Sigmoid colon (tissue), 7 donors: Measurements from ENCODE around the gene ZC3H13. TPM values are rescaled to one million over a fixed set of nuclear protein-coding genes. Genes with fewer than 3 reads are reported as not detected.

Experiments used
- DNase-seq: peaks from one replicate; pipeline ENCODE4 v3.0.0-alpha.2; 2019
- H3K27ac ChIP-seq, 4 donors: fragments of 200-600 bp; sonication (generic); one replicate each; pipeline ENCODE4 v1.5.1; 2016 to 2019; ENCODE audit warnings: mild to moderate bottlenecking in 1 of 4
- H3K27me3 ChIP-seq, 3 donors: fragments of 200-600 bp; sonication (generic); one replicate each; pipeline ENCODE4 v1.5.1; 2019; ENCODE audit warnings: mild to moderate bottlenecking in 1 of 3
- H3K36me3 ChIP-seq, 4 donors: fragments of 200-600 bp; sonication (generic); one replicate each; pipeline ENCODE4 v1.5.1; 2016 to 2019
- H3K4me1 ChIP-seq, 4 donors: fragments of 200-600 bp; sonication (generic); one replicate each; pipeline ENCODE4 v1.5.1; 2017 to 2019
- H3K4me3 ChIP-seq, 4 donors: fragments of 200-600 bp; sonication (generic); one replicate each; pipeline ENCODE4 v1.5.1; 2017 to 2019; ENCODE audit warnings: mild to moderate bottlenecking in 2 of 4, moderate library complexity in 1 of 4
- H3K9me3 ChIP-seq, 4 donors: fragments of 200-600 bp in 3 of 4; sonication (generic) in 3 of 4; one replicate each; pipeline versions ENCODE4 v1.5.1 to v1.6.1; 2013 to 2019
- CTCF ChIP-seq, 4 experiments: fragments of 450-650 bp in 3 of 4; fragments of 200-600 bp in 1 of 4; IDR thresholded peaks; one replicate each; pipeline ENCODE4 v1.5.1; 2016 to 2019; ENCODE audit warnings: antibody characterized with exemption in 4 of 4, mild to moderate bottlenecking in 3 of 4, moderate library complexity in 2 of 4
- EP300 ChIP-seq, 4 donors: sonication (generic); formaldehyde crosslinking; IDR thresholded peaks; one replicate each; pipeline ENCODE4 v1.6.1; 2017; ENCODE audit warnings: antibody characterized with exemption in 4 of 4
- POLR2A ChIP-seq, 2 donors: fragments of 450-650 bp; IDR thresholded peaks; one replicate each; pipeline ENCODE4 v1.6.1; 2016; ENCODE audit warnings: antibody characterized with exemption in 2 of 2, mild to moderate bottlenecking in 2 of 2, moderate library complexity in 2 of 2
- POLR2AphosphoS5 ChIP-seq, 4 donors: sonication (generic); formaldehyde crosslinking; IDR thresholded peaks; one replicate each; pipeline ENCODE4 v1.6.1; 2017; ENCODE audit warnings: antibody characterized with exemption in 4 of 4
- WGBS, 2 donors: extraction: QIAGEN DNeasy Blood & Tissue Kit; methylation state at CpG; one replicate each; pipeline ENCODE4 v1.1.7; 2013; 5-methylcytosine and 5-hydroxymethylcytosine counted together
- intact Hi-C: fragments of 100-400 bp; cut with DNase I; formaldehyde crosslinking; loops from one replicate; pipeline ENCODE4 v1.15.1; 2023
- polyA plus RNA-seq, 3 donors: library from polyadenylated mRNA; stranded (reverse); fragments of 200-250 nt; gene quantifications; one replicate each; pipeline ENCODE4 v1.2.3, GENCODE V29; 2013
- total RNA-seq, 4 donors: library from RNA; depleted of rRNA; stranded (reverse); fragments of >200 nt; gene quantifications; one replicate each; pipeline ENCODE4 v1.1.0, GENCODE V29; 2016
- donor health status: healthy with polysubstance abuse.
- donor health status: Bipolar disorder and iron deficiency.
- donor health status: healthy.

Gene ZC3H13
- total and polyA plus RNA-seq, 7 donors = 5.8 to 45.3 (median 30.9) TPM

- Histone ChIP-seq H3K9me3 (no peaks in the 10 kb centered on the region), H3K27ac (no peak overlapping the region), H3K27me3 (no peaks in the 10 kb centered on the region), H3K4me3 (no peak overlapping the region), H3K4me1 (no peaks in the 10 kb centered on the region), H3K36me3 (no peaks in the 10 kb centered on the region)
- 89 to 91% methylated on average over 7 of the region's 7 CpGs for WGBS, 2 donors
- no peak for DNase-seq
- TF ChIP-seq POLR2AphosphoS5 (IDR thresholded peaks at IDR 0.05) = no peak
- TF ChIP-seq CTCF (IDR thresholded peaks at IDR 0.05) = no peak
- intact Hi-C loops = no loop called here
Observed at GRCh38 chr13:45915686-45916439, 136.7 kb downstream of the ZC3H13 start.

- no peak for TF ChIP-seq EP300 (IDR thresholded peaks at IDR 0.05)
- no peak for TF ChIP-seq POLR2AphosphoS5 (IDR thresholded peaks at IDR 0.05)
- no peak for TF ChIP-seq CTCF (IDR thresholded peaks at IDR 0.05)
- DNase-seq = no peak
- intact Hi-C loops = no loop called here
- Histone ChIP-seq H3K4me1 (no peaks in the 10 kb centered on the region), H3K36me3 (no peaks in the 10 kb centered on the region), H3K27me3 (no peaks in the 10 kb centered on the region), H3K4me3 (no peak overlapping the region), H3K9me3 (no peaks in the 10 kb centered on the region), H3K27ac (no peak overlapping the region)
- 68 to 76% methylated on average over 7 of the region's 7 CpGs for WGBS, 2 donors
Observed at GRCh38 chr13:45909673-45910072, 142.9 kb downstream of the ZC3H13 start.

- H3K4me3 ChIP-seq = no peak overlapping the region
- no peaks in the 10 kb centered on the region for H3K27me3 ChIP-seq
- WGBS, 2 donors = 57 to 77% methylated on average over 3 of the region's 3 CpGs
- H3K27ac ChIP-seq = no peak overlapping the region
- DNase-seq = no peak
- no peaks in the 10 kb centered on the region for H3K36me3 ChIP-seq
- H3K9me3 ChIP-seq = no peaks in the 10 kb centered on the region
- no peaks in the 10 kb centered on the region for H3K4me1 ChIP-seq
- no peak for TF ChIP-seq CTCF (IDR thresholded peaks at IDR 0.05)
- TF ChIP-seq POLR2A (IDR thresholded peaks at IDR 0.05) = no peak
- no peak for TF ChIP-seq POLR2AphosphoS5 (IDR thresholded peaks at IDR 0.05)
- no peak for TF ChIP-seq EP300 (IDR thresholded peaks at IDR 0.05)
- intact Hi-C loops = no loop called here
Observed at GRCh38 chr13:45909089-45909488, 143.5 kb downstream of the ZC3H13 start.

- no peaks in the 10 kb centered on the region for H3K36me3 ChIP-seq
- no peaks in the 10 kb centered on the region for H3K9me3 ChIP-seq
- no peak for DNase-seq
- H3K27me3 ChIP-seq = no peaks in the 10 kb centered on the region
- no peak overlapping the region for H3K27ac ChIP-seq
- TF ChIP-seq EP300 (IDR thresholded peaks at IDR 0.05) (no peak), CTCF (IDR thresholded peaks at IDR 0.05) (no peak), POLR2AphosphoS5 (IDR thresholded peaks at IDR 0.05) (no peak), POLR2A (IDR thresholded peaks at IDR 0.05) (no peak)
- intact Hi-C loops = no loop called here
- H3K4me1 ChIP-seq = no peaks in the 10 kb centered on the region
- no peak overlapping the region for H3K4me3 ChIP-seq
- WGBS, 2 donors = 50 to 64% methylated on average over 11 of the region's 11 CpGs
Observed at GRCh38 chr13:45907503-45907902, 145.0 kb downstream of the ZC3H13 start.

Other genes with a start within 250 kb of the ZC3H13 start
- not detected for gene SIAH3, start 201.0 kb downstream of the ZC3H13 start, total RNA-seq
- under 1 TPM in 1 of 3 donors, not detected in 2; 0.01 TPM for gene SIAH3, start 201.0 kb downstream of the ZC3H13 start, polyA plus RNA-seq
- gene CPB2, start 52.3 kb upstream of the ZC3H13 start, total RNA-seq = not detected
- gene CPB2, start 52.3 kb upstream of the ZC3H13 start, polyA plus RNA-seq = not detected
- 10 to 100 TPM in 3 of 4 donors, 1 to 10 TPM in 1; 10.0 to 42.6 (median 29.8) TPM for gene LCP1, start 129.4 kb upstream of the ZC3H13 start, total RNA-seq
- 100 to 1,000 TPM in 1 of 3 donors, 10 to 100 TPM in 2; 13.4 to 112 (median 15.6) TPM for gene LCP1, start 129.4 kb upstream of the ZC3H13 start, polyA plus RNA-seq
- gene LRRC63, start 159.2 kb upstream of the ZC3H13 start, total RNA-seq = not detected
- not detected for gene LRRC63, start 159.2 kb upstream of the ZC3H13 start, polyA plus RNA-seq